ENCODE results near the gene ITGA11. TPM values are rescaled to one million over a fixed set of nuclear protein-coding genes. Genes with fewer than 3 reads are reported as not detected.

ITGA11 gene
- total RNA-seq, 1 experiment from 2014 or later = 63.4 TPM

DNA sequence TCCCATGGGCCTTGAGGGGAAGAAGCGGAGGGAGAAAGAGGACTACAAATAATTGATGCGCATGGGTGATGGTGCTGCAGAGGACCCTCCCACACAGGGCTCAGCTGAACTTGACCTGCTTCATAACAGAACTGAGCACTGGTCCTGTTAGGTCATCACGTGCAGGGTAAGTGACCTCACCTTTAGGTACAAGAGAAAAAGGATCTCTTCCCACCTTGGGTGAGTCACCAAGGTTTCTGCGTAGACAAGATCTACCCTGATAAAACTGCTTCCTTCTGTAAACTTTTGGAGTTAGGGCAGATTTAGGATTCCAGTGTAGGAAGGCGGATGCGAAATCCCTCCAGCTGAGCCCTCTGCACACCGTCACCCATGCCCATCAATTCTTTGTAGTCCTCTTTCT is 87.4 kb downstream of the ITGA11 start:
- no peak for DNase-seq
- H3K9me3 ChIP-seq = no peaks in the 10 kb centered on the region
- no peak overlapping the region for H3K4me3 ChIP-seq
- no peaks in the 10 kb centered on the region for H3K27me3 ChIP-seq
- H3K36me3 ChIP-seq = peaks cover 63% of the 10 kb centered on the region

DNA sequence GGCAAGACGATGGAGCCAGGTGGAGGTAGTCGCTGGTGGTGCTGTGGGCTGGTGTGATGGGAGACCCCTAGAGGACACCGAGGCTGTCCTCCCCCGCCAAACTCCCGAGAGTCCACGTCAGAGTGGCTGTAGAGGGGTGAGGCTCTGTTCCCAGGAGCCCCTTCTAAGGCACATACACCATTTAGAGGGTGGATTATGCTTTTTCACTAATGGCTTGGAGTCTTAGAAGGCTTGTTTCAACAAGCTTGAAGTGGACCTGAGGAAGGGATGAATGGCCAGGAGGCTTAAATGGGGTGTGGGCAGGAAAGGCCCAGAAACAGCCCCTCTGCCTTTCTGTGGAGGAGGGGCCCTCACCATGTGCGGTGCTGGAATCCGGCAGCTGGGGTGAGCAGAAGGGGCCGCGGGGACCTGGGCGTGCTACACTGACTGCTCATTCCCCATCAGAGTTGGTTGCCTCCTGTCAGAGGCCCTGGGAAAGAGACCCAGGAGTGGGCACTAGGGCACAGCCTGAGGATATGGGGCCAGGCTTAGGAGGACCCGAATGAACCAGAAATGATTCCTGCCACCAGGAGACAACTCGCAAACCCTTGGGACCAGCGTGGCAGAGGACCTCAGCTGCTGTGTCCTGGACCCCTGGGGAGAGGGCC is 88.3 kb downstream of the ITGA11 start:
- Histone ChIP-seq H3K36me3 (peaks cover 55% of the 10 kb centered on the region), H3K9me3 (no peaks in the 10 kb centered on the region), H3K27me3 (no peaks in the 10 kb centered on the region), H3K4me3 (no peak overlapping the region)
- no peak for DNase-seq

DNA sequence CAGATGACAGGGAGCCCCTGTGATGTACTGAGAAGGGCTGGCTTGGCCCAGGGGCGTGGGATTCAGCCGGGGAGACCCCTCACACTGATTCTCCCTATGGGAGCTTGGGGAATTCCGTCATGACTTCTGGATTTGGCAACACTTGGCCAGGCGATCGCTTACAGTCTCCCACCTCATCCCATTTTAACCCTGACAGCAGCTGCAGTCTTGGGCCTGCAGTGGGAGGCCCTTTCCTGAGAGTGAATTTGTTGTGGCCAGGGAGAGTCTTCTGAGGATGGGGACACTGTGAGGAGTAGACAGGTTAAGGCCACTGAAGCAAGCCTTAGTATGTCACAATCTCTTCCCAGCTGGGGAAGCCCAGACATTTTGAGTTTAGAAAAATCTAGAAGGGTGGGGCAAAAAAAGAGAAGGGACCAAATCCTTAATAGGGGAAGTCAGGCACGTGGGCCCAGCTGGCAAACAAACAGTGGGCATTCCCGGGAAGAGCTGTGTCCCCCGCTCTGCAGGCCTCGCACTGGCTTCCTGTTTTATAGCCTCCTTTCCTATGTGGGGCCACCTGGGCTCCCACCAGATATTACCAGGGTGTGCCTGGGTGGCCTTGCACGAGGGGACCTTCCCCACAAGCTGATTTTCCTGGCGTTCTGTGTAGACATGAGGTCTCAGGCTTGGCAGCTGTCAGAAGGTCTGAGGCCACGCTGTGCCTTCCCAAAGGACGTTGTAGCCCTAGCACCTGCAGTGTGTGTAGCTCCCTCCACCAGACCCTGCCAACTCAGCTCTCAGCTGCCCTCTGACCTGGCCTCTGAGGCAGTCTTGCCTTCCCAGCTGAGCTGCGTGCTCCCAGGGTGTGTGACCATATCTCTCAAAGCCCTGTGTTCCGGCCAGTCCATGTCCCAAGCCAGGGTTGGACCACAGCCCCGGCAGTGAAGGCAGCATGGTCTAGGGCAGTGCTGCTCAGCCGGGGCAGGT is 89.9 kb downstream of the ITGA11 start:
- Histone ChIP-seq H3K4me3 (no peak overlapping the region), H3K9me3 (no peaks in the 10 kb centered on the region), H3K36me3 (peaks cover 48% of the 10 kb centered on the region), H3K27me3 (no peaks in the 10 kb centered on the region)
- no peak for DNase-seq

DNA sequence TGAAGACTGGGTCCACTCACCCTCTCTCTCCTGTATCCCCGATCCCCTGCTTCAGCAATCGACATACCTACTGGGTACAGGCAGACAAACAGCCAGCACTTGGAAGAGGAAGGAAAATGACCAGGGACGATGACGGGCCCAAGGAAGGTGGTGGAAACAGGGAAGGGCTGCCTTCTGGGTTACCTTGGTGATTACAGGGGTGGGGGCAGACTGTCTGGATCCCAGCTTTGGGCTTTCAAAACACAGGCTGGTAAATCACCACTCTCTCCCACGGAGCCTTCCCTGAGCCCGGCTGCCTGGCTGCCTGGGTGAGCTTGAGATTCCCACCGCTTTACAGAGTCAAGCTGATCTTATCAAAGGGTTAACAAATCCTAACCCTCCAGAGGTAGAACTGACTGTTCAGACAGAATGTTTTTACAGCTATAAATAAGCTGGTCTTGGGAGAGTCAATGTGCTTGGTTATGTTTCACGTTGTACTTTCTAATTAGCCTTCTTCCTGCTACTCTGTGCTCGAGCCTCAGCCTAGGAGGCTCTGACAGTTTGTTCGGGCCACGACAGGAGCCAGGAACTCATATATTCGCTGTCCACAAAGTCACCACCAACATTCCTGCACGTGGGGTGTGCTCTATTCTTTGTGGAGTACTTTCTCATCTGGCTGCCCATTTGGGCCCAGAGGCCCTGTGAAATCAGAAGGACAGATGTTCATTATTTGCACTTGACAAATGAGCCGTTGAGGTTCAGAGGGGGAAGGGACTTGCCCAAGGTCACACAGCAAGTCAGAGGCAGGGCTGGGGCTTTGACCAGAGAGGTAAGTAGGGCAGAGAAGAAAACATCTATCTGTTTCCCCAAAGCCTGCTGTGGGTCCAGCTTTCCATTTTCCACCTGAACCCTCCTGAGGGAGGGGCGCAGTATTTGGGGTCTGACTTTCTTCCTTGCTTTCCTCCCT is 91.0 kb downstream of the ITGA11 start:
- no peaks in the 10 kb centered on the region for H3K9me3 ChIP-seq
- DNase-seq = no peak
- no peaks in the 10 kb centered on the region for H3K27me3 ChIP-seq
- no peak overlapping the region for H3K4me3 ChIP-seq
- peaks cover 47% of the 10 kb centered on the region for H3K36me3 ChIP-seq

DNA sequence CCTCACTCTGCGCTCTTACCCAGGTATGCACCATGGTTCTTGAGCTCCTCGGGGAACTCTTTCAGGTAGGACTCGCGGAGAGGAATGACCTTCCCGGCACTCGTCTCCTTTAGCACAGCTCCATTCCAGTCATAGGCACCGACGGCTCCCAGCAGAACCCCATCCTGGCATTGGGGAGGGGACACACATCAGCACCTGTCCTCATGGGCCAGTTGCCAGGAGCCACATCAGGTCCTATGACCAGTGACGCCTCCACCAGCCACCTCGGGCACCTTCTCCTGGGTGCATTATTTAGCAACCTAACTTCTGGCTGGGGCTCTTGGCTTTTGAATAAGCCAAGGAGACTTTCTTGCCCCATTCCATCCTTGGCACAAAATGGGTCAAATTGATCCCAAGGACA is 92.5 kb downstream of the ITGA11 start:
- Histone ChIP-seq H3K9me3 (no peaks in the 10 kb centered on the region), H3K27me3 (no peaks in the 10 kb centered on the region), H3K4me3 (no peak overlapping the region), H3K36me3 (peaks cover 55% of the 10 kb centered on the region)
- no peak for DNase-seq

GRCh38 chr15:68337826-68338225 is 94.1 kb downstream of the ITGA11 start:
- Histone ChIP-seq H3K9me3 (no peaks in the 10 kb centered on the region), H3K27me3 (no peaks in the 10 kb centered on the region), H3K36me3 (peaks cover 52% of the 10 kb centered on the region), H3K4me3 (no peak overlapping the region)
- peak; percentile 43 for DNase-seq

GRCh38 chr15:68336516-68336915 is 95.4 kb downstream of the ITGA11 start:
- DNase-seq = no peak
- Histone ChIP-seq H3K36me3 (peaks cover 52% of the 10 kb centered on the region), H3K9me3 (no peaks in the 10 kb centered on the region), H3K27me3 (no peaks in the 10 kb centered on the region), H3K4me3 (no peak overlapping the region)

DNA sequence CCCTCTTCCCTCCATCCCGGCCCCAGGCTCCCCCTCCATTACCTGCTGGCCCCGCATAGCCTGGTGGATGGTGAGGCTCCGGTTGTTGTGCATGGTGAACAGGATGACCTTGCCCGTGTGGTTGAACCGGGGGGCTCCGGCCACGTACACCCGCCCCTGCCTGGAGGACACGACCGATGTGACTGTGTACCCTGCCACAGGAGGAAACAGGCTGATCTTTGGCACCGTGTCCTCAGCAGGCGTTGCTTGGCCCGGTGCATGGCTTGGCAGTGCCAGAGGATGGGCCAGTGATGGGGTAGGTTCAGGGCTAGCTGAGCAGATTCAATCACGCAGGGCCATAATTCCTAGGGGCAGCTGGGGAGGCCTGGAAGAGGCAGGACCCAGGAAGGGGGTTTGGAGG is 96.3 kb downstream of the ITGA11 start:
- H3K4me3 ChIP-seq = no peak overlapping the region
- peaks cover 53% of the 10 kb centered on the region for H3K36me3 ChIP-seq
- no peaks in the 10 kb centered on the region for H3K27me3 ChIP-seq
- peak; percentile 23 for DNase-seq
- no peaks in the 10 kb centered on the region for H3K9me3 ChIP-seq

- H3K4me3 ChIP-seq = no peak overlapping the region
- no peaks in the 10 kb centered on the region for H3K27me3 ChIP-seq
- H3K36me3 ChIP-seq = peaks cover 49% of the 10 kb centered on the region
- DNase-seq = peak; percentile 78
- no peaks in the 10 kb centered on the region for H3K9me3 ChIP-seq
Measured at GRCh38 chr15:68335251-68335650, 96.7 kb downstream of the ITGA11 start.

DNA sequence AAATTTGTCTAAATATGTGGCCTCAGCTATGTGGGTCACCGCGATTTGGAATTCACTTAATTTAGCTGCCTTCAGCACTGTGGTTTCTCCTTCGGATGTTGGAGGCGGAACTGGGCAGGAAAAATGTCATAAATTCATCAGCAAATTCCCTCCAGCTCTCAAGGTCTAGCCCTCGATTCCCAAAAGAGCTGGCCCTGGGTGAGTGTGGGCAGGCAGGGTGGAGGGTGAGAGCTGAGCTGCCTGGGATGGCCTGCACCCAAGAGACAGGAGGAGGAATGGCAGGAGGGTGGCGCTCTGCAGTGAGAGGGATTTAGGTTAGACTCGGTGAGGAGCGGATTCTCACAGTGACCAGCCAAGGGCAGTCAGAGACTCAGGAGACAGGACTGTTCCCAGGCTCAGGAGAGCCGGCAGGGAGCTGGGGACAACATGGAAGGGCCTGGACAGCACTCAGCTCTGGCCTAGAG is 97.3 kb downstream of the ITGA11 start:
- H3K9me3 ChIP-seq = no peaks in the 10 kb centered on the region
- H3K4me3 ChIP-seq = no peak overlapping the region
- peaks cover 49% of the 10 kb centered on the region for H3K36me3 ChIP-seq
- DNase-seq = no peak
- H3K27me3 ChIP-seq = no peaks in the 10 kb centered on the region

- no peak overlapping the region for H3K4me3 ChIP-seq
- DNase-seq = peak; percentile 62
- H3K36me3 ChIP-seq = peaks cover 57% of the 10 kb centered on the region
Measured at GRCh38 chr15:68333775-68334470, 98.0 kb downstream of the ITGA11 start.

GRCh38 chr15:68332266-68332665 is 99.7 kb downstream of the ITGA11 start:
- Histone ChIP-seq H3K4me3 (no peak overlapping the region), H3K27me3 (no peaks in the 10 kb centered on the region), H3K9me3 (no peaks in the 10 kb centered on the region), H3K36me3 (peaks cover 59% of the 10 kb centered on the region)
- DNase-seq = no peak

More at GRCh38 chr15:68333775-68334470, 98.0 kb downstream of the ITGA11 start:
- Histone ChIP-seq H3K9me3 (no peaks in the 10 kb centered on the region), H3K27me3 (no peaks in the 10 kb centered on the region)

- peaks cover 67% of the 10 kb centered on the region for H3K36me3 ChIP-seq
Measured at GRCh38 chr15:68330901-68331300, 101.1 kb downstream of the ITGA11 start.

DNA sequence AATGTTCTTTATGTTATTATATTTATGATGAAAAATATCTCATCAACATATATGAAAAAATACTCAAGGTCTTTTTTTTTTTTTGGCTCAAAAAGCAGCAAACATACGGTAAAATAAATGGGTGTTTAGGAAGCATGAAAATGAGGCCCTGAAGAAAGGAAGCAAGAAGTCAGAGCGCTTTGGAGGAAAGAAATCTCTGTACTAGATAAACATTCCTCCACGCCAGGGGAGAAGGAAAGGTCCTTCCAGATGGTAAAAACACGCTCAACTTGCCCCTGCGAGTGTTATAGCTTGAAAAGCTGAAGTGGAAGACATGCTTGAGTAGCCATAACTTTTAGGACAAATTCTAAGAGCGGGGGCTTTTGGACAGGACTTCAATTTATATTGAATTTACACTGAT is 101.5 kb downstream of the ITGA11 start:
- Histone ChIP-seq H3K9me3 (no peaks in the 10 kb centered on the region), H3K27me3 (no peaks in the 10 kb centered on the region), H3K4me3 (no peak overlapping the region), H3K36me3 (peaks cover 71% of the 10 kb centered on the region)
- no peak for DNase-seq

More at GRCh38 chr15:68330901-68331300, 101.1 kb downstream of the ITGA11 start:
- Histone ChIP-seq H3K9me3 (no peaks in the 10 kb centered on the region), H3K4me3 (no peak overlapping the region), H3K27me3 (no peaks in the 10 kb centered on the region)
- DNase-seq = no peak

DNA sequence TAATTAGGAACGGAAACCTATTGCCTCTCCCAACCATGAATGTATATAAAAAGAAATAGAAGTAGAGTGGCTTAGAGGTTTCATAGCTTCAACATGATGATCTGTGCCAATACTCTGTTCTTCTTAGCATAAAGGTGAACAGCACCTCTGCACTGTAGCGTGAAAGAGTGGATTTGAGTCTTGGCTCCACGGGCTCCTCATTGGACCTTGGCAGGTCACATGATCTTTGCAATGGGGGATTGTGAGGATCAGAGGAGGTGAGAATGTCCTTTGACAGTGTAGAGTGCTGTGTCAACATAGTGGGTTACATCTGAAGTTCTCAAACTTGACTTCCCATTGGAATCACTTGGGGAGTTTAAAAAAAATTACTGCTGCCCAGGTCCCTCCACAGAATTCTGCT is 103.0 kb downstream of the ITGA11 start:
- no peaks in the 10 kb centered on the region for H3K9me3 ChIP-seq
- H3K27me3 ChIP-seq = no peaks in the 10 kb centered on the region
- no peak for DNase-seq
- H3K36me3 ChIP-seq = peaks cover 68% of the 10 kb centered on the region
- no peak overlapping the region for H3K4me3 ChIP-seq

- Histone ChIP-seq H3K27me3 (no peaks in the 10 kb centered on the region), H3K9me3 (no peaks in the 10 kb centered on the region), H3K36me3 (peaks cover 68% of the 10 kb centered on the region), H3K4me3 (no peak overlapping the region)
- no peak for DNase-seq
Measured at GRCh38 chr15:68328443-68328842, 103.5 kb downstream of the ITGA11 start.
